ENCODE results near the gene SOX3. TPM values are rescaled to one million over a fixed set of nuclear protein-coding genes. Genes with fewer than 3 reads are reported as not detected.

The SOX3 gene
- total and polyA plus RNA-seq, 12 donors: not detected

DNA sequence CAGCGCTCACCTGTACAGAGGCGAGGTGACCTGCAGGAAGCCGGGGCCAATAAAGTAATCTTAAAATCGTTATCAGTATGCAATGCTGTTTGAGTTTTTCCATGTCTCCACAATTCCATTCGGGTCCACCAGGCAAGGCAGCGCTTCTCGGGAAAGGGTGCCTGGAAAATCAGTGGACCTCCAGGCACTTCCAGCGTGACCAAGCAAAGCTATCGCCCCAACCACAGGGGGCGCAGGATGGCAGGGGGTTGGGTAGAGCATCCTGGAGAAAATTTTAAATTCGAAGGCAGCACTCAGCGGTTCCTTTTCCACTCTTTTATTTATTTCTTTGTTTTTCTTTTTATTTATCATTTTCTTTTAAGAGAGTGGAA is 5.4 kb upstream of the SOX3 start:
- WGBS, 2 donors: 6% methylated on average over 12 of the region's 12 CpGs
- H3K27me3 ChIP-seq: peaks cover 5 to 90% (median 79%) of the 10 kb centered on the region in 7 donors
- intact Hi-C loops (cut with DNase I): no loop called here

DNA sequence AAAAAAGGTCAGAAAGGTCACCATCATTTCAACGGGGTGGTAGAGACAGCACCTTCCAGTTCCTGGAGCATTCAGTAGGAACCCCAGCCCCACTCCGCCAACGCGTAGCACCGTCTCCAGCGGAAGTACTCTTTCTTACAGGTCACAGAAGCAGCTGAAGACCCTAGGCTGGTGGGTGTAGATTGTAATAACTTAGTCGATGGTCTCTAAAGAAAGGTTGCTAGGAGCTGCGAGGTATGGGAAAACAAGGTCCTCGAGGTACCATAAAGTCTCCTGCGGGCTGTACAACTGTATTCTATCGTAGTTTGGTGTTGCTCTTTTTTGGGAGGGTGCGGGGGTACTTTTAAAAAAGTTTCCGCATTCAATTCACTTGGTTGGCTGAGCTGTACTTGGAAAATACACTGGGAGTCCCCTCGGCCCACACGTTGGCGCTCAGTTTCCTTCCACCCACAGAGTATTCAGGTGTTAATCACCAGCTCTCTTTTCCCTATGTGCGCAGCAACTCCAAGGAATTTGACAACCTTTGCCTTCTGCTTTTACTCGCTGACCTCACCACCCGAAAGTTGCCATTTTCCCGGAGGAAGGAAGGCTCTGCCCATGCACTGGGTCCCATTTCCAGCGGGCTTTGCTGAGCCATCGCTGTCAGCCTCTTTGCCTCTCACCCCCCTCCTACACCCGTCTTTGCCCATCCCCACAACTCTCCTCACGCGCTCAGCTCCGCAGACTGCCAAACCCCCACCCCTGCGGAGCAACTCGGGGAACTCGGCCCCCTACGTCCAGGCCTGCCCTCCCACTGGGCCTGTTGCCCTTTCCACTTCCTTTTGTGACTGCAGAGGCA is 4.8 kb upstream of the SOX3 start:
- Histone ChIP-seq H3K4me3 (no peak overlapping the region), H3K27me3 (peaks cover 7 to 96% (median 85%) of the 10 kb centered on the region in 7 donors), H3K9me3 (peaks cover 0 to 7% (median 0%) of the 10 kb centered on the region in 11 donors), H3K4me1 (peaks cover 0 to 21% (median 0%) of the 10 kb centered on the region in 9 donors), H3K27ac (no peak overlapping the region), H3K36me3 (no peaks in the 10 kb centered on the region)
- DNase-seq (no peak), ATAC-seq (no peak)
- intact Hi-C loops (cut with DNase I): loop anchor here in 1 of 10 donors (10.0 kb wide), 1 partner anchor 455 kb away; no protein-coding TSS in a partner anchor
- 10 to 16% methylated on average over 28 to 30 of the region's 30 CpGs for WGBS, 2 donors
- TF ChIP-seq, protein P1, sequence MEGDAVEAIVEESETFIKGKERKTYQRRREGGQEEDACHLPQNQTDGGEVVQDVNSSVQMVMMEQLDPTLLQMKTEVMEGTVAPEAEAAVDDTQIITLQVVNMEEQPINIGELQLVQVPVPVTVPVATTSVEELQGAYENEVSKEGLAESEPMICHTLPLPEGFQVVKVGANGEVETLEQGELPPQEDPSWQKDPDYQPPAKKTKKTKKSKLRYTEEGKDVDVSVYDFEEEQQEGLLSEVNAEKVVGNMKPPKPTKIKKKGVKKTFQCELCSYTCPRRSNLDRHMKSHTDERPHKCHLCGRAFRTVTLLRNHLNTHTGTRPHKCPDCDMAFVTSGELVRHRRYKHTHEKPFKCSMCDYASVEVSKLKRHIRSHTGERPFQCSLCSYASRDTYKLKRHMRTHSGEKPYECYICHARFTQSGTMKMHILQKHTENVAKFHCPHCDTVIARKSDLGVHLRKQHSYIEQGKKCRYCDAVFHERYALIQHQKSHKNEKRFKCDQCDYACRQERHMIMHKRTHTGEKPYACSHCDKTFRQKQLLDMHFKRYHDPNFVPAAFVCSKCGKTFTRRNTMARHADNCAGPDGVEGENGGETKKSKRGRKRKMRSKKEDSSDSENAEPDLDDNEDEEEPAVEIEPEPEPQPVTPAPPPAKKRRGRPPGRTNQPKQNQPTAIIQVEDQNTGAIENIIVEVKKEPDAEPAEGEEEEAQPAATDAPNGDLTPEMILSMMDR (IDR thresholded peaks at IDR 0.05): no peak

More for the DNA sequence above, 5.4 kb upstream of the SOX3 start:
- no peak for DNase-seq
- Histone ChIP-seq H3K4me1 (peaks cover 0 to 21% (median 0%) of the 10 kb centered on the region in 9 donors), H3K9me3 (peaks cover 0 to 4% (median 0%) of the 10 kb centered on the region in 11 donors), H3K27ac (no peak overlapping the region), H3K4me3 (no peak overlapping the region), H3K36me3 (no peaks in the 10 kb centered on the region)
- TF ChIP-seq, protein P1 (IDR thresholded peaks at IDR 0.05): no peak
- ATAC-seq: no peak

DNA sequence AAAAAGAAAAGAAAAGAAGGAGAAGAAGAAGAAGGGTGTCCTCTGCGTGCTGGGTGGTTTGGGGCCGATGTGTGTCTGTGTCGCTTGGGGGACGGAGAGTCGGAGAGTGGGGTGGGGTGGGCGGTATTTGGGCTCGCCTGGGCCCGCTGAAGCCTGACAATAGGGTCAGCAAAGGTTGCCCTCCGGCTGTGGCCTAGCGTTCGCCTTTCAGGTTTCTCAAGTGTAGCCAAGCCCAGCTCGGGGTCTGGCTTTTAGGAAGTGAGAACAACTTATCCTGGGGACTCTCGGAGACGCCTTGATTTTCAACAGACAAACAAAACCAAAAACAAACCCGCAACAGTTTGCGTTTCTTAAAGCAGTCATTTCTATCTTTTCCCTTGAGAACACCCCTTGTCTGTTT is 4.1 kb upstream of the SOX3 start:
- 24 to 34% methylated on average over 16 of the region's 16 CpGs for WGBS, 2 donors
- intact Hi-C loops (cut with DNase I): loop anchor here in 1 of 10 donors (10.0 kb wide), 1 partner anchor 454 kb away; no protein-coding TSS in a partner anchor
- Histone ChIP-seq H3K9me3 (peaks cover 0 to 12% (median 0%) of the 10 kb centered on the region in 11 donors), H3K4me1 (peaks cover 0 to 21% (median 0%) of the 10 kb centered on the region in 9 donors), H3K4me3 (no peak overlapping the region), H3K36me3 (no peaks in the 10 kb centered on the region), H3K27me3 (peaks cover 11 to 100% (median 91%) of the 10 kb centered on the region in 7 donors), H3K27ac (no peak overlapping the region)
- TF ChIP-seq, protein P1 (IDR thresholded peaks at IDR 0.05): no peak
- ATAC-seq: no peak
- no peak for DNase-seq

DNA sequence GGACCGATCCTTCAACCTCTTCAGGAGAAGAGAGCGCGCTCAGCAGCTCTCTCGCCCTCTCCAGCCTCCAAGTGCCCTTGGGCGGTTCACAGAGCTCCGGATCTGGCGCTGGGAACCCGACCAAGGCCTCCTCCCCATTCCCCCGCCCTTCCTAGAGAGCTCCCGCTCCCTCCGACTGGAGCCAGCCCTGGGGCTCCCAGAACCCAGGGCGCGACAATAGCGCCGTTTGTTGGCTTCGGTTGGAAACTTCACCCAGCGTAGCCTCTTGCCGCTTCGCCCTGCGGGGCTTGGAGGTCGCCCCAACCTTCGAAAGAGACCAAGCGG is 3.1 kb upstream of the SOX3 start:
- Histone ChIP-seq H3K36me3 (no peaks in the 10 kb centered on the region), H3K9me3 (peaks cover 0 to 12% (median 0%) of the 10 kb centered on the region in 11 donors), H3K4me3 (no peak overlapping the region), H3K27ac (no peak overlapping the region), H3K4me1 (peaks cover 0 to 24% (median 0%) of the 10 kb centered on the region in 9 donors), H3K27me3 (peaks cover 11 to 100% (median 87%) of the 10 kb centered on the region in 7 donors)
- TF ChIP-seq, protein P1 (IDR thresholded peaks at IDR 0.05): peak in 2 of 9 donors; percentile 15 to 28
- intact Hi-C loops (cut with DNase I): loop anchor here in 1 of 10 donors (10.0 kb wide), 1 partner anchor 453 kb away; no protein-coding TSS in a partner anchor
- ATAC-seq (peak in 2 of 8 donors; percentile 40 to 63), DNase-seq (no peak)
- WGBS, 2 donors: 1 to 5% methylated on average over 20 to 23 of the region's 23 CpGs

All from heart right ventricle (tissue), 16 donors.